Activated naive CD8-positive, alpha-beta T cell treated with anti-CD3 and anti-CD28 coated beads for 36 hours (primary cell): Measurements from ENCODE around the gene MFSD1. TPM values are rescaled to one million over a fixed set of nuclear protein-coding genes. Genes with fewer than 3 reads are reported as not detected.
"Not testable (repeated sequence)": the region's sequence is repeated elsewhere in the genome, so short reads cannot be mapped to it uniquely, and the experiment has no call there.

Source experiments
- DNase-seq: peaks from one replicate; pipeline ENCODE4 v3.0.0; 2021
- H3K27ac Mint-ChIP-seq: one replicate; pipeline ENCODE4 v1.8.0; 2022; ENCODE audit warnings: mild to moderate bottlenecking, moderate library complexity, mixed read lengths
- H3K27me3 Mint-ChIP-seq: one replicate; pipeline ENCODE4 v1.8.0; 2022; ENCODE audit warnings: mild to moderate bottlenecking, mixed read lengths
- H3K36me3 Mint-ChIP-seq: one replicate; pipeline ENCODE4 v1.8.0; 2021; ENCODE audit warnings: mild to moderate bottlenecking, mixed read lengths
- H3K4me1 Mint-ChIP-seq: one replicate; pipeline ENCODE4 v1.8.0; 2021; ENCODE audit warnings: mixed read lengths
- H3K4me3 Mint-ChIP-seq: one replicate; pipeline ENCODE4 v1.8.0; 2022; ENCODE audit warnings: mild to moderate bottlenecking, moderate library complexity, mixed read lengths
- H3K9me3 Mint-ChIP-seq: one replicate; pipeline ENCODE4 v1.8.0; 2022; ENCODE audit warnings: mixed read lengths
- total RNA-seq, 2 experiments: library from RNA; stranded (reverse); gene quantifications; one replicate each; pipeline ENCODE4 v1.2.3, GENCODE V29; 2021

MFSD1 gene
- total RNA-seq, 2 experiments from 2014 or later = 17.0 to 18.5 TPM

GRCh38 chr3:158789592-158789991, 12.3 kb upstream of the MFSD1 start:
- H3K4me3 Mint-ChIP-seq = no peak overlapping the region
- DNase-seq = no peak
- peaks cover 3% of the 10 kb centered on the region for H3K4me1 Mint-ChIP-seq
- no peaks in the 10 kb centered on the region for H3K27me3 Mint-ChIP-seq
- no peak overlapping the region for H3K27ac Mint-ChIP-seq
- H3K9me3 Mint-ChIP-seq = no peaks in the 10 kb centered on the region
- no peaks in the 10 kb centered on the region for H3K36me3 Mint-ChIP-seq

GRCh38 chr3:158790901-158791589, 10.8 kb upstream of the MFSD1 start:
- Mint-ChIP-seq H3K4me1 (peaks cover 3% of the 10 kb centered on the region), H3K36me3 (no peaks in the 10 kb centered on the region), H3K27me3 (no peaks in the 10 kb centered on the region), H3K4me3 (peak overlapping the region; percentile 71), H3K27ac (no peak overlapping the region), H3K9me3 (no peaks in the 10 kb centered on the region)
- peak; percentile 26 for DNase-seq

- not testable (repeated sequence) for H3K9me3 Mint-ChIP-seq, H3K4me1 Mint-ChIP-seq, DNase-seq, H3K36me3 Mint-ChIP-seq, H3K27ac Mint-ChIP-seq, H3K27me3 Mint-ChIP-seq
- H3K4me3 Mint-ChIP-seq = peak overlapping the region; percentile 71
Observed at GRCh38 chr3:158791590-158791920, 10.3 kb upstream of the MFSD1 start.

GRCh38 chr3:158792709-158793108, 9.1 kb upstream of the MFSD1 start:
- H3K4me1 Mint-ChIP-seq = peaks cover 3% of the 10 kb centered on the region
- H3K27me3 Mint-ChIP-seq = no peaks in the 10 kb centered on the region
- no peaks in the 10 kb centered on the region for H3K36me3 Mint-ChIP-seq
- no peak overlapping the region for H3K4me3 Mint-ChIP-seq
- no peaks in the 10 kb centered on the region for H3K9me3 Mint-ChIP-seq
- H3K27ac Mint-ChIP-seq = no peak overlapping the region
- no peak for DNase-seq

- DNase-seq = no peak
- Mint-ChIP-seq H3K9me3 (no peaks in the 10 kb centered on the region), H3K36me3 (no peaks in the 10 kb centered on the region), H3K4me1 (peaks cover 3% of the 10 kb centered on the region), H3K27ac (no peak overlapping the region), H3K27me3 (no peaks in the 10 kb centered on the region), H3K4me3 (no peak overlapping the region)
Observed at GRCh38 chr3:158794206-158794605, 7.6 kb upstream of the MFSD1 start.

- no peak for DNase-seq
- H3K36me3 Mint-ChIP-seq = no peaks in the 10 kb centered on the region
- H3K27me3 Mint-ChIP-seq = no peaks in the 10 kb centered on the region
- H3K9me3 Mint-ChIP-seq = no peaks in the 10 kb centered on the region
- peaks cover 3% of the 10 kb centered on the region for H3K4me1 Mint-ChIP-seq
- no peak overlapping the region for H3K4me3 Mint-ChIP-seq
- no peak overlapping the region for H3K27ac Mint-ChIP-seq
Observed at GRCh38 chr3:158794936-158795518, 6.8 kb upstream of the MFSD1 start.

GRCh38 chr3:158801201-158801600, 653 bp upstream of the MFSD1 start:
- Mint-ChIP-seq H3K27ac (peak overlapping the region; percentile 87), H3K27me3 (no peaks in the 10 kb centered on the region), H3K4me3 (peak overlapping the region; percentile 91), H3K9me3 (no peaks in the 10 kb centered on the region), H3K4me1 (peaks cover 20% of the 10 kb centered on the region), H3K36me3 (peaks cover 2% of the 10 kb centered on the region)
- DNase-seq = no peak

GRCh38 chr3:158802409-158803268, 785 bp downstream of the MFSD1 start:
- Mint-ChIP-seq H3K4me3 (peak overlapping the region; percentile 91), H3K36me3 (peaks cover 4% of the 10 kb centered on the region), H3K27ac (peak overlapping the region; percentile 70), H3K9me3 (no peaks in the 10 kb centered on the region), H3K27me3 (no peaks in the 10 kb centered on the region), H3K4me1 (peaks cover 22% of the 10 kb centered on the region)
- no peak for DNase-seq

GRCh38 chr3:158804441-158804840, 2.6 kb downstream of the MFSD1 start:
- H3K4me3 Mint-ChIP-seq = no peak overlapping the region

GRCh38 chr3:158808697-158809096, 6.8 kb downstream of the MFSD1 start:
- Mint-ChIP-seq H3K9me3 (no peaks in the 10 kb centered on the region), H3K4me3 (no peak overlapping the region), H3K27ac (no peak overlapping the region), H3K36me3 (peaks cover 21% of the 10 kb centered on the region), H3K4me1 (peaks cover 13% of the 10 kb centered on the region), H3K27me3 (no peaks in the 10 kb centered on the region)
- no peak for DNase-seq

More at GRCh38 chr3:158804441-158804840, 2.6 kb downstream of the MFSD1 start:
- DNase-seq = no peak
- no peaks in the 10 kb centered on the region for H3K9me3 Mint-ChIP-seq
- no peaks in the 10 kb centered on the region for H3K27me3 Mint-ChIP-seq
- H3K27ac Mint-ChIP-seq = no peak overlapping the region
- H3K36me3 Mint-ChIP-seq = peaks cover 7% of the 10 kb centered on the region
- peaks cover 26% of the 10 kb centered on the region for H3K4me1 Mint-ChIP-seq

GRCh38 chr3:158809642-158810041, 7.8 kb downstream of the MFSD1 start:
- no peak overlapping the region for H3K4me3 Mint-ChIP-seq
- DNase-seq = no peak
- H3K27ac Mint-ChIP-seq = peak overlapping the region; percentile 43
- peaks cover 24% of the 10 kb centered on the region for H3K36me3 Mint-ChIP-seq
- H3K27me3 Mint-ChIP-seq = no peaks in the 10 kb centered on the region
- peaks cover 13% of the 10 kb centered on the region for H3K4me1 Mint-ChIP-seq
- no peaks in the 10 kb centered on the region for H3K9me3 Mint-ChIP-seq

- no peaks in the 10 kb centered on the region for H3K27me3 Mint-ChIP-seq
- H3K27ac Mint-ChIP-seq = no peak overlapping the region
- no peak for DNase-seq
- peaks cover 24% of the 10 kb centered on the region for H3K36me3 Mint-ChIP-seq
- no peak overlapping the region for H3K4me3 Mint-ChIP-seq
- H3K4me1 Mint-ChIP-seq = peaks cover 9% of the 10 kb centered on the region
- no peaks in the 10 kb centered on the region for H3K9me3 Mint-ChIP-seq
Observed at GRCh38 chr3:158810823-158811724, 9.2 kb downstream of the MFSD1 start.

GRCh38 chr3:158819282-158819681, 17.4 kb downstream of the MFSD1 start:
- H3K27ac Mint-ChIP-seq = no peak overlapping the region
- H3K36me3 Mint-ChIP-seq = peaks cover 11% of the 10 kb centered on the region
- no peaks in the 10 kb centered on the region for H3K9me3 Mint-ChIP-seq
- no peaks in the 10 kb centered on the region for H3K27me3 Mint-ChIP-seq
- no peaks in the 10 kb centered on the region for H3K4me1 Mint-ChIP-seq
- no peak for DNase-seq
- H3K4me3 Mint-ChIP-seq = no peak overlapping the region

GRCh38 chr3:158820521-158820920, 18.7 kb downstream of the MFSD1 start:
- Mint-ChIP-seq H3K4me3 (no peak overlapping the region), H3K27me3 (no peaks in the 10 kb centered on the region), H3K36me3 (peaks cover 9% of the 10 kb centered on the region), H3K9me3 (no peaks in the 10 kb centered on the region), H3K27ac (no peak overlapping the region), H3K4me1 (no peaks in the 10 kb centered on the region)
- no peak for DNase-seq

GRCh38 chr3:158821847-158822246, 20.0 kb downstream of the MFSD1 start:
- H3K4me3 Mint-ChIP-seq = no peak overlapping the region
- H3K9me3 Mint-ChIP-seq = no peaks in the 10 kb centered on the region
- no peak overlapping the region for H3K27ac Mint-ChIP-seq
- H3K36me3 Mint-ChIP-seq = peaks cover 4% of the 10 kb centered on the region
- no peak for DNase-seq
- no peaks in the 10 kb centered on the region for H3K27me3 Mint-ChIP-seq
- H3K4me1 Mint-ChIP-seq = no peaks in the 10 kb centered on the region
